Hippocampal formation (tissue), 2 donors: ENCODE measurements around the gene PPP5C.
"Not testable (repeated sequence)": the region's sequence is repeated elsewhere in the genome, so short reads cannot be mapped to it uniquely, and the experiment has no call there.

Experiments
- DNase-seq, 2 donors: peaks; one replicate each; lab custom pipeline; 2025; lab: John Stamatoyannopoulos, UW

Gene PPP5C

GRCh38 chr19:46346821-46347571, at the start of gene PPP5C:
Gene PPP5C (plus strand): TSS chr19:46347087. CDS start chr19:46347097, 10 bp downstream.
- peak; percentile 68 to 76 for DNase-seq

GRCh38 chr19:46297700-46298478, 49.0 kb upstream of the PPP5C start:
- DNase-seq = peak; percentile 32 to 51

GRCh38 chr19:46298479-46299003, 48.3 kb upstream of the PPP5C start:
- no peak for DNase-seq

- DNase-seq = peak; percentile 79 to 95
Measured at GRCh38 chr19:46299004-46299509, 47.8 kb upstream of the PPP5C start.

GRCh38 chr19:46299695-46300094, 47.2 kb upstream of the PPP5C start:
- DNase-seq = no peak

GRCh38 chr19:46303322-46303690, 43.6 kb upstream of the PPP5C start:
- DNase-seq = no peak

- no peak for DNase-seq
Measured at GRCh38 chr19:46303691-46304397, 43.0 kb upstream of the PPP5C start.

- no peak for DNase-seq
Measured at GRCh38 chr19:46306501-46306900, 40.4 kb upstream of the PPP5C start.

- DNase-seq = no peak
Measured at GRCh38 chr19:46308510-46308909, 38.4 kb upstream of the PPP5C start.

- no peak for DNase-seq
Measured at GRCh38 chr19:46309056-46309455, 37.8 kb upstream of the PPP5C start.

GRCh38 chr19:46311444-46311843, 35.4 kb upstream of the PPP5C start:
- no peak for DNase-seq

- not testable (repeated sequence) for DNase-seq
Measured at GRCh38 chr19:46313540-46314469, 33.1 kb upstream of the PPP5C start.

GRCh38 chr19:46317339-46317738, 29.5 kb upstream of the PPP5C start:
- no peak for DNase-seq

GRCh38 chr19:46319613-46320012, 27.3 kb upstream of the PPP5C start:
- no peak for DNase-seq

- no peak for DNase-seq
Measured at GRCh38 chr19:46320559-46320958, 26.3 kb upstream of the PPP5C start.

- DNase-seq = no peak
Measured at GRCh38 chr19:46321653-46322052, 25.2 kb upstream of the PPP5C start.

GRCh38 chr19:46323227-46323626, 23.7 kb upstream of the PPP5C start:
- DNase-seq = not testable (repeated sequence)

GRCh38 chr19:46324277-46324676, 22.6 kb upstream of the PPP5C start:
- no peak for DNase-seq

- no peak for DNase-seq
Measured at GRCh38 chr19:46326608-46327007, 20.3 kb upstream of the PPP5C start.

GRCh38 chr19:46328079-46328478, 18.8 kb upstream of the PPP5C start:
- DNase-seq = no peak

GRCh38 chr19:46330319-46330918, 16.5 kb upstream of the PPP5C start:
- no peak for DNase-seq
